HEK293 (cell line): ENCODE data around the gene GFM2.
A peak's percentile ranks its signal among the peaks of the same experiment; 100 is the strongest.

Source experiments
- CTCF ChIA-PET: fragments of 350-600 bp; formaldehyde crosslinking; extraction: SDS; loops from one replicate; lab custom pipeline; 2021; ENCODE audit warnings: antibody characterized with exemption; lab: Yijun Ruan, JAX
- POLR2A ChIA-PET: fragments of 300-600 bp; formaldehyde crosslinking; extraction: SDS; loops from one replicate; lab custom pipeline; 2020; ENCODE audit warnings: antibody characterized with exemption, inconsistent platforms; lab: Yijun Ruan, JAX
- H3K27ac ChIP-seq: fragments of 200-500 bp; sonication (Bioruptor generic); 2 replicates; pipeline ENCODE4 v1.5.1; 2014; ENCODE audit warnings: low read depth, low read length, control low read depth, inconsistent platforms; ENCODE audit errors: extremely low read depth
- H3K36me3 ChIP-seq, 2 experiments: fragments of 200-500 bp in 1 of 2; sonication (Bioruptor generic) in 1 of 2; 1 replicate in 1 of 2; 2 replicates in 1 of 2; pipeline ENCODE4 v1.5.1; 2014 to 2017; ENCODE audit warnings: inconsistent platforms in 2 of 2, low read length in 2 of 2; ENCODE audit not compliant: control insufficient read depth in 2 of 2, insufficient read depth in 1 of 2
- H3K4me1 ChIP-seq: fragments of 200-500 bp; sonication (Bioruptor generic); 2 replicates; pipeline ENCODE4 v1.5.1; 2014; ENCODE audit warnings: mild to moderate bottlenecking, low read length, inconsistent platforms; ENCODE audit not compliant: control insufficient read depth, insufficient read depth
- H3K4me3 ChIP-seq: 2 replicates; pipeline ENCODE4 v1.5.1; 2011; ENCODE audit warnings: low read depth, mild to moderate bottlenecking, control low read depth, low read length, moderate library complexity
- H3K9me3 ChIP-seq: fragments of 200-500 bp; sonication (Bioruptor generic); 2 replicates; pipeline ENCODE4 v1.5.1; 2014; ENCODE audit warnings: low read depth, low read length, inconsistent platforms; ENCODE audit not compliant: control insufficient read depth, insufficient read depth
- KLF10 ChIP-seq: fragments of 450-650 bp; IDR thresholded peaks from 2 replicates; pipeline ENCODE4 v1.5.1; 2018; ENCODE audit warnings: missing biosample characterization, mild to moderate bottlenecking, missing genetic modification characterization
- KLF7 ChIP-seq: fragments of 450-650 bp; formaldehyde crosslinking; IDR thresholded peaks from 2 replicates; pipeline ENCODE4 v1.5.1; 2016; ENCODE audit warnings: missing biosample characterization, missing genetic modification characterization, borderline replicate concordance
- OVOL3 ChIP-seq: fragments of 450-650 bp; formaldehyde crosslinking; IDR thresholded peaks from 2 replicates; pipeline ENCODE4 v1.5.1; 2016; ENCODE audit warnings: missing biosample characterization, missing genetic modification characterization
- RBAK ChIP-seq: fragments of 450-650 bp; formaldehyde crosslinking; IDR thresholded peaks from 2 replicates; pipeline ENCODE4 v1.5.1; 2016; ENCODE audit warnings: missing biosample characterization, missing genetic modification characterization
- TSHZ1 ChIP-seq: fragments of 450-650 bp; formaldehyde crosslinking; IDR thresholded peaks from 2 replicates; pipeline ENCODE4 v1.5.1; 2016; ENCODE audit warnings: missing biosample characterization, missing genetic modification characterization, borderline replicate concordance
- ZBTB10 ChIP-seq: fragments of 450-650 bp; formaldehyde crosslinking; IDR thresholded peaks from 2 replicates; pipeline ENCODE4 v1.5.1; 2016; ENCODE audit warnings: missing biosample characterization, missing genetic modification characterization
- ZIC2 ChIP-seq: fragments of 450-650 bp; formaldehyde crosslinking; IDR thresholded peaks from 2 replicates; pipeline ENCODE4 v1.5.1; 2016; ENCODE audit warnings: missing biosample characterization, missing genetic modification characterization
- ZNF112 ChIP-seq: fragments of 450-650 bp; formaldehyde crosslinking; IDR thresholded peaks from 2 replicates; pipeline ENCODE4 v1.5.0; 2017; ENCODE audit warnings: missing biosample characterization, missing genetic modification characterization
- ZNF146 ChIP-seq: fragments of 450-650 bp; formaldehyde crosslinking; IDR thresholded peaks from 2 replicates; pipeline ENCODE4 v1.5.1; 2016; ENCODE audit warnings: missing biosample characterization, missing genetic modification characterization
- ZNF211 ChIP-seq: fragments of 450-650 bp; formaldehyde crosslinking; IDR thresholded peaks from 2 replicates; pipeline ENCODE4 v1.5.1; 2016; ENCODE audit warnings: low read depth, missing biosample characterization, missing genetic modification characterization
- ZNF26 ChIP-seq: fragments of 450-650 bp; formaldehyde crosslinking; IDR thresholded peaks from 2 replicates; pipeline ENCODE4 v1.5.1; 2016; ENCODE audit warnings: missing biosample characterization, missing genetic modification characterization
- ZNF280D ChIP-seq: fragments of 450-650 bp; formaldehyde crosslinking; IDR thresholded peaks from 2 replicates; pipeline ENCODE4 v1.5.1; 2016; ENCODE audit warnings: missing biosample characterization, missing genetic modification characterization
- ZNF302 ChIP-seq: fragments of 450-650 bp; formaldehyde crosslinking; IDR thresholded peaks from 2 replicates; pipeline ENCODE4 v1.5.1; 2016; ENCODE audit warnings: missing biosample characterization, missing genetic modification characterization, low read depth
- ZNF362 ChIP-seq: fragments of 450-650 bp; formaldehyde crosslinking; IDR thresholded peaks from 2 replicates; pipeline ENCODE4 v1.5.1; 2016; ENCODE audit warnings: missing biosample characterization, missing genetic modification characterization
- ZNF423 ChIP-seq: fragments of 450-650 bp; formaldehyde crosslinking; IDR thresholded peaks from 2 replicates; pipeline ENCODE4 v1.5.1; 2016; ENCODE audit warnings: missing biosample characterization, missing genetic modification characterization
- ZNF555 ChIP-seq: fragments of 450-650 bp; formaldehyde crosslinking; conservative IDR thresholded peaks from 2 replicates; pipeline ENCODE4 v1.5.1; 2017; ENCODE audit warnings: missing biosample characterization, mild to moderate bottlenecking, missing genetic modification characterization, inconsistent platforms
- ZNF585B ChIP-seq: fragments of 450-650 bp; formaldehyde crosslinking; IDR thresholded peaks from 2 replicates; pipeline ENCODE4 v1.5.1; 2016; ENCODE audit warnings: missing biosample characterization, missing genetic modification characterization
- ZNF639 ChIP-seq: fragments of 450-650 bp; formaldehyde crosslinking; IDR thresholded peaks from 2 replicates; pipeline ENCODE4 v1.5.1; 2016; ENCODE audit warnings: missing biosample characterization, missing genetic modification characterization

GFM2 gene

GRCh38 chr5:74787424-74787823 lies 20.5 kb upstream of the GFM2 start:
- H3K36me3 ChIP-seq = peaks cover 0 to 58% of the 10 kb centered on the region in 2 experiments; a peak in 1 of 3 replicates
- CTCF ChIA-PET = interaction anchor here (0.6 to 1.1 kb wide), 4 partner anchors 52 to 116 kb away, joined by 3 to 4 read pairs (median 4); no protein-coding TSS in a partner anchor
- no peak overlapping the region for H3K27ac ChIP-seq
- H3K9me3 ChIP-seq = no peaks in the 10 kb centered on the region
- H3K4me1 ChIP-seq = no peaks in the 10 kb centered on the region
- POLR2A ChIA-PET = no interaction called here
- peak; percentile 96 for TF ChIP-seq ZNF302
- no peak for TF ChIP-seq ZNF423 (tag by site-specific recombination)
- TF ChIP-seq ZNF211 (tag by site-specific recombination) = no peak
- no peak for TF ChIP-seq ZNF26
- no peak overlapping the region for H3K4me3 ChIP-seq

GRCh38 chr5:74786851-74787250 lies 19.9 kb upstream of the GFM2 start:
- Histone ChIP-seq H3K27ac (no peak overlapping the region), H3K4me3 (no peak overlapping the region), H3K4me1 (no peaks in the 10 kb centered on the region), H3K36me3 (peaks cover 0 to 53% of the 10 kb centered on the region in 2 experiments; a peak in 1 of 3 replicates), H3K9me3 (no peaks in the 10 kb centered on the region)
- CTCF ChIA-PET = interaction anchor here (0.6 to 1.1 kb wide), 2 partner anchors 112 to 114 kb away, joined by 3 to 4 read pairs; no protein-coding TSS in a partner anchor
- POLR2A ChIA-PET = no interaction called here
- TF ChIP-seq ZNF112 (tag by site-specific recombination) (no peak), ZBTB10 (no peak), KLF10 (tag by site-specific recombination) (no peak), RBAK (tag by site-specific recombination) (no peak), ZIC2 (tag by site-specific recombination) (no peak), OVOL3 (tag by site-specific recombination) (no peak), ZNF639 (tag by site-specific recombination) (no peak), ZNF362 (tag by site-specific recombination) (no peak), KLF7 (no peak), ZNF280D (no peak), ZNF146 (no peak), ZNF555 (tag by site-specific recombination) (no peak), ZNF585B (no peak), TSHZ1 (tag by site-specific recombination) (no peak)
